IPS-20b (cell line): ENCODE data around the gene HPGD.

Source experiments
- H3K27ac ChIP-seq: one replicate; pipeline ENCODE4 v1.5.1; 2013; ENCODE audit warnings: low read length
- H3K27me3 ChIP-seq: 2 replicates; pipeline ENCODE4 v1.6.1; 2013; ENCODE audit warnings: mild to moderate bottlenecking, low read length, inconsistent platforms; ENCODE audit not compliant: insufficient read depth
- H3K36me3 ChIP-seq: 2 replicates; pipeline ENCODE4 v1.6.1; 2013; ENCODE audit warnings: low read depth, mild to moderate bottlenecking, inconsistent platforms, low read length, moderate library complexity; ENCODE audit not compliant: insufficient read depth
- H3K4me1 ChIP-seq: 2 replicates; pipeline ENCODE4 v1.6.1; 2013; ENCODE audit warnings: mild to moderate bottlenecking, control low read depth, inconsistent platforms, low read length, moderate library complexity; ENCODE audit not compliant: insufficient read depth
- H3K4me3 ChIP-seq: 2 replicates; pipeline ENCODE4 v1.5.1; 2013; ENCODE audit warnings: mild to moderate bottlenecking, low read length, inconsistent platforms
- H3K9ac ChIP-seq: 2 replicates; pipeline ENCODE4 v1.6.1; 2013; ENCODE audit warnings: low read depth, mild to moderate bottlenecking, inconsistent platforms, low read length, moderate library complexity
- H3K9me3 ChIP-seq: 2 replicates; pipeline ENCODE4 v1.6.1; 2013; ENCODE audit warnings: mild to moderate bottlenecking, low read depth, low read length, inconsistent platforms; ENCODE audit not compliant: insufficient read depth

Gene HPGD

GRCh38 chr4:174464949-174465348 lies 57.3 kb downstream of the HPGD start:
- Histone ChIP-seq H3K4me1 (0 out of 2 replicates have a peak, but pooled peaks cover 5% of the 10 kb centered on the region), H3K9me3 (no peaks in the 10 kb centered on the region; the same call in 1 of the 2 replicates), H3K27me3 (no peaks in the 10 kb centered on the region), H3K9ac (no peak overlapping the region), H3K36me3 (no peaks in the 10 kb centered on the region), H3K4me3 (no peak overlapping the region), H3K27ac (no peak overlapping the region)

- no peaks in the 10 kb centered on the region for H3K27me3 ChIP-seq
- no peaks in the 10 kb centered on the region; the same call in 1 of the 2 replicates for H3K9me3 ChIP-seq
- no peak overlapping the region for H3K4me3 ChIP-seq
- H3K4me1 ChIP-seq: 0 out of 2 replicates have a peak, but pooled peaks cover 5% of the 10 kb centered on the region
- no peaks in the 10 kb centered on the region for H3K36me3 ChIP-seq
- no peak overlapping the region for H3K27ac ChIP-seq
- H3K9ac ChIP-seq: no peak overlapping the region
Observed at GRCh38 chr4:174461466-174462106, 60.7 kb downstream of the HPGD start.

GRCh38 chr4:174460684-174461083 lies 61.6 kb downstream of the HPGD start:
- Histone ChIP-seq H3K9ac (no peak overlapping the region), H3K4me3 (no peak overlapping the region), H3K27me3 (no peaks in the 10 kb centered on the region), H3K9me3 (no peaks in the 10 kb centered on the region; the same call in 1 of the 2 replicates), H3K4me1 (0 out of 2 replicates have a peak, but pooled peaks cover 5% of the 10 kb centered on the region), H3K27ac (no peak overlapping the region), H3K36me3 (no peaks in the 10 kb centered on the region)

- no peak overlapping the region for H3K4me3 ChIP-seq
- no peaks in the 10 kb centered on the region for H3K36me3 ChIP-seq
- no peaks in the 10 kb centered on the region for H3K27me3 ChIP-seq
- H3K9ac ChIP-seq: no peak overlapping the region
- H3K27ac ChIP-seq: no peak overlapping the region
- H3K9me3 ChIP-seq: no peaks in the 10 kb centered on the region
- peaks cover 14% of the 10 kb centered on the region; the same call in 1 of the 2 replicates for H3K4me1 ChIP-seq
Observed at GRCh38 chr4:174457468-174457867, 64.8 kb downstream of the HPGD start.

GRCh38 chr4:174454815-174455473 lies 67.3 kb downstream of the HPGD start:
- no peaks in the 10 kb centered on the region for H3K9me3 ChIP-seq
- no peaks in the 10 kb centered on the region for H3K36me3 ChIP-seq
- no peak overlapping the region for H3K27ac ChIP-seq
- H3K9ac ChIP-seq: no peak overlapping the region
- H3K4me1 ChIP-seq: peaks cover 21% of the 10 kb centered on the region; the same call in 1 of the 2 replicates
- no peak overlapping the region for H3K4me3 ChIP-seq
- H3K27me3 ChIP-seq: no peaks in the 10 kb centered on the region

- Histone ChIP-seq H3K9ac (0 out of 2 replicates have a peak overlapping the region, but pooled peaks have one; percentile 21), H3K9me3 (no peaks in the 10 kb centered on the region), H3K4me1 (peaks cover 21% of the 10 kb centered on the region; the same call in 1 of the 2 replicates), H3K36me3 (no peaks in the 10 kb centered on the region), H3K4me3 (no peak overlapping the region), H3K27ac (no peak overlapping the region), H3K27me3 (no peaks in the 10 kb centered on the region)
Observed at GRCh38 chr4:174451718-174452296, 70.5 kb downstream of the HPGD start.

- H3K27me3 ChIP-seq: no peaks in the 10 kb centered on the region
- no peak overlapping the region for H3K27ac ChIP-seq
- no peak overlapping the region for H3K9ac ChIP-seq
- peaks cover 21% of the 10 kb centered on the region; the same call in 1 of the 2 replicates for H3K4me1 ChIP-seq
- no peaks in the 10 kb centered on the region for H3K36me3 ChIP-seq
- no peak overlapping the region for H3K4me3 ChIP-seq
- no peaks in the 10 kb centered on the region for H3K9me3 ChIP-seq
Observed at GRCh38 chr4:174450786-174451125, 71.5 kb downstream of the HPGD start.

GRCh38 chr4:174449944-174450785 lies 72.1 kb downstream of the HPGD start:
- no peaks in the 10 kb centered on the region for H3K9me3 ChIP-seq
- no peak overlapping the region for H3K4me3 ChIP-seq
- H3K9ac ChIP-seq: no peak overlapping the region
- peaks cover 21% of the 10 kb centered on the region; the same call in 1 of the 2 replicates for H3K4me1 ChIP-seq
- no peaks in the 10 kb centered on the region for H3K27me3 ChIP-seq
- H3K36me3 ChIP-seq: no peaks in the 10 kb centered on the region
- H3K27ac ChIP-seq: no peak overlapping the region

GRCh38 chr4:174449152-174449551 lies 73.1 kb downstream of the HPGD start:
- Histone ChIP-seq H3K9ac (no peak overlapping the region), H3K27me3 (no peaks in the 10 kb centered on the region), H3K9me3 (no peaks in the 10 kb centered on the region), H3K36me3 (no peaks in the 10 kb centered on the region), H3K4me1 (peaks cover 21% of the 10 kb centered on the region; the same call in 1 of the 2 replicates), H3K27ac (no peak overlapping the region), H3K4me3 (no peak overlapping the region)

GRCh38 chr4:174444390-174444789 lies 77.9 kb downstream of the HPGD start:
- H3K27ac ChIP-seq: no peak overlapping the region

More at GRCh38 chr4:174444390-174444789, 77.9 kb downstream of the HPGD start:
- H3K4me1 ChIP-seq: no peaks in the 10 kb centered on the region
- H3K9ac ChIP-seq: no peak overlapping the region
- no peaks in the 10 kb centered on the region for H3K36me3 ChIP-seq
- no peaks in the 10 kb centered on the region for H3K27me3 ChIP-seq
- H3K4me3 ChIP-seq: no peak overlapping the region
- no peaks in the 10 kb centered on the region for H3K9me3 ChIP-seq
